Measurements from ENCODE around the gene RBBP6. TPM values are rescaled to one million over a fixed set of nuclear protein-coding genes. Genes with fewer than 3 reads are reported as not detected.

RBBP6 gene
- total and polyA plus RNA-seq, 2 donors (not counting 3 experiments of a cell fraction or from before 2014, with no cell fraction given), result 16.8 to 52.1 TPM

DNA sequence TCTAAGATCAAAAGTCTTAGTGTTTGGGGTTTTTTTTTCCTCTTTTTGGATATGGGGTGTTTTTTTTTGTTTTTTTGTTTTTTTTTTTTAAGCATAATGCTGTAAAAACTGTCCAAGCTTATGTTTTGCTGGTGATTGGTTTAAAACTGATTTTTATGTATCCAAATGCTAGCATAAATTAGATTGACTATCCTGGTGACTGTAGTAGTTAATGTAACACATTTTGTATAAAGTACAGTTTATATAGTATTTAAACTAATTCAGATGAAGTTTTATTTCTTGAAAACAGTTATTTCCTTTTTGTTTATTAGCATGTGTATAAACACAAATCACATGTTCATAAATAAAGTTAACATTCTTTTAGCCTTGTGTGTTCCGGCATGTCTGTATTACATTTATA lies 10.9 kb downstream of the RBBP6 start:
- no peak overlapping the region for H3K4me3 ChIP-seq (replicated peaks in 1 of 3; ENCODE audit: insufficient read depth in 1 of 3, low read depth in 1 of 3, low read length in 3 of 3)
- peaks cover 16% of the 10 kb centered on the region for H4K20me1 ChIP-seq (replicated peaks; ENCODE audit: control insufficient read depth, extremely low read depth, insufficient read depth, low read length)
- dilution Hi-C loops (cut with MboI; ENCODE audit: extremely low pct_ligation_motif_present, low sequenced_read_pairs), result no loop called here
- DNase-seq (ENCODE audit: low read depth, low spot score), result no peak
- intact Hi-C loops (cut with micrococcal nuclease), result no loop called here
- no peaks in the 10 kb centered on the region for H3K9me3 ChIP-seq (replicated peaks; ENCODE audit: control insufficient read depth, insufficient read depth, low read length)
- ChIA-PET CTCF (interaction anchor here (1.2 to 2.6 kb wide), 2 partner anchors 9 to 33 kb away, joined by 4 to 21 read pairs; no protein-coding TSS in a partner anchor), POLR2A (no interaction called here)
- H2AFZ ChIP-seq (ENCODE audit: low read depth, low read length), result no peak overlapping the region
- H3K9me1 ChIP-seq (replicated peaks; ENCODE audit: control insufficient read depth, extremely low read depth, insufficient read depth, low read length), result no peaks in the 10 kb centered on the region
- H3K79me2 ChIP-seq (ENCODE audit: control insufficient read depth, insufficient read depth, low read length), result peaks cover 72% of the 10 kb centered on the region
- H3K9ac ChIP-seq (replicated peaks; ENCODE audit: extremely low read depth, insufficient read depth, low read length), result no peak overlapping the region
- no peak overlapping the region for H3K4me2 ChIP-seq (ENCODE audit: insufficient read depth, low read length)
- no peak for FAIRE-seq
- TF ChIP-seq GATA2 (IDR thresholded peaks at IDR 0.05; ENCODE audit: insufficient read depth, insufficient read length, low read depth, low read length) (no peak), EZH2 (IDR thresholded peaks at IDR 0.05; ENCODE audit: borderline replicate concordance, low read depth, low read length, severe bottlenecking) (no peak), POLR2A (IDR thresholded peaks at IDR 0.05; ENCODE audit: low read depth, low read length) (no peak), FOS (IDR thresholded peaks at IDR 0.05; ENCODE audit: borderline replicate concordance, insufficient read depth, low read length) (no peak), MYC (IDR thresholded peaks at IDR 0.05; ENCODE audit: low read depth, low read length) (no peak), POLR2AphosphoS5 (IDR thresholded peaks at IDR 0.05; ENCODE audit: insufficient read depth, low read depth, low read length) (no peak), JUN (IDR thresholded peaks at IDR 0.05; ENCODE audit: borderline replicate concordance, insufficient read depth, insufficient read length, low read depth) (no peak), MAX (IDR thresholded peaks at IDR 0.05; ENCODE audit: insufficient read depth, insufficient read length) (no peak)
- TF ChIP-seq, protein P1, sequence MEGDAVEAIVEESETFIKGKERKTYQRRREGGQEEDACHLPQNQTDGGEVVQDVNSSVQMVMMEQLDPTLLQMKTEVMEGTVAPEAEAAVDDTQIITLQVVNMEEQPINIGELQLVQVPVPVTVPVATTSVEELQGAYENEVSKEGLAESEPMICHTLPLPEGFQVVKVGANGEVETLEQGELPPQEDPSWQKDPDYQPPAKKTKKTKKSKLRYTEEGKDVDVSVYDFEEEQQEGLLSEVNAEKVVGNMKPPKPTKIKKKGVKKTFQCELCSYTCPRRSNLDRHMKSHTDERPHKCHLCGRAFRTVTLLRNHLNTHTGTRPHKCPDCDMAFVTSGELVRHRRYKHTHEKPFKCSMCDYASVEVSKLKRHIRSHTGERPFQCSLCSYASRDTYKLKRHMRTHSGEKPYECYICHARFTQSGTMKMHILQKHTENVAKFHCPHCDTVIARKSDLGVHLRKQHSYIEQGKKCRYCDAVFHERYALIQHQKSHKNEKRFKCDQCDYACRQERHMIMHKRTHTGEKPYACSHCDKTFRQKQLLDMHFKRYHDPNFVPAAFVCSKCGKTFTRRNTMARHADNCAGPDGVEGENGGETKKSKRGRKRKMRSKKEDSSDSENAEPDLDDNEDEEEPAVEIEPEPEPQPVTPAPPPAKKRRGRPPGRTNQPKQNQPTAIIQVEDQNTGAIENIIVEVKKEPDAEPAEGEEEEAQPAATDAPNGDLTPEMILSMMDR (IDR thresholded peaks at IDR 0.05; ENCODE audit: extremely low read depth in 1 of 2, insufficient read depth in 1 of 2, low read depth in 1 of 2, low read length in 2 of 2), result no peak
- no peak overlapping the region for H3K27ac ChIP-seq (ENCODE audit: insufficient read depth, low read depth, low read length)
- BruUV-seq (replicated peaks), result no TSS peak
- H3K36me3 ChIP-seq (ENCODE audit: control insufficient read depth in 2 of 2, extremely low read depth in 1 of 2, insufficient read depth in 2 of 2, low read length in 2 of 2), result peaks cover 0 to 26% of the 10 kb centered on the region in 2 experiments
- H3K4me1 ChIP-seq (ENCODE audit: control insufficient read depth, extremely low read depth, insufficient read depth, low read length), result no peaks in the 10 kb centered on the region
- H3K27me3 ChIP-seq (ENCODE audit: control insufficient read depth in 2 of 2, insufficient read depth in 2 of 2, low read length in 2 of 2), result no peaks in the 10 kb centered on the region

All from endothelial cell of umbilical vein (primary cell).